SK-N-SH (cell line): ENCODE measurements around the gene MOBP. TPM values are rescaled to one million over a fixed set of nuclear protein-coding genes. Genes with fewer than 3 reads are reported as not detected.

ENCODE experiments used
- CTCF ChIA-PET: fragments of 300-600, 350-600 bp; formaldehyde crosslinking; extraction: SDS; loops from one replicate; lab custom pipeline; 2021; lab: Yijun Ruan, JAX
- POLR2A ChIA-PET: fragments of 350-600 bp; sonication (Branson Sonifier 250); formaldehyde crosslinking; extraction: SDS; loops from one replicate; lab custom pipeline; 2020; ENCODE audit warnings: antibody characterized with exemption, inconsistent platforms; lab: Yijun Ruan, JAX
- DNase-seq: peaks from one replicate; pipeline ENCODE4 v3.0.0; 2012
- H2AFZ ChIP-seq: fragments of 200-600 bp; sonication (generic); 2 replicates; pipeline ENCODE4 v1.8.1; 2016; ENCODE audit warnings: antibody characterized with exemption, mild to moderate bottlenecking, low read depth
- H3F3A ChIP-seq: fragments of 200-600 bp; sonication (generic); replicated peaks from 2 replicates; pipeline ENCODE3; 2016; ENCODE audit warnings: antibody characterized with exemption, mild to moderate bottlenecking; ENCODE audit not compliant: insufficient read depth
- H3K27ac ChIP-seq, 2 experiments: fragments of 200-500 bp in 1 of 2; fragments of 200-600 bp in 1 of 2; sonication (Bioruptor generic) in 1 of 2; sonication (generic), shearing (Covaris generic) in 1 of 2; 2 replicates each; pipeline versions ENCODE4 v1.5.1 to v1.6.1; 2014 to 2016; ENCODE audit warnings: low read depth in 2 of 2, inconsistent platforms in 1 of 2, low read length in 1 of 2, mild to moderate bottlenecking in 1 of 2, mixed read lengths in 1 of 2
- H3K27me3 ChIP-seq: fragments of 200-600 bp; sonication (generic), shearing (Covaris generic); 2 replicates; pipeline ENCODE4 v1.6.1; 2016; ENCODE audit warnings: mixed run types; ENCODE audit not compliant: insufficient read depth
- H3K36me3 ChIP-seq, 2 experiments: fragments of 200-500 bp in 1 of 2; fragments of 200-600 bp in 1 of 2; sonication (Bioruptor generic) in 1 of 2; sonication (generic) in 1 of 2; replicated peaks in 1 of 2; 2 replicates each; pipeline versions ENCODE3 to v1.5.1; 2014 to 2016; ENCODE audit warnings: low read length in 1 of 2, mild to moderate bottlenecking in 1 of 2; ENCODE audit not compliant: insufficient read depth in 2 of 2, control insufficient read depth in 1 of 2
- H3K4me1 ChIP-seq, 2 experiments: fragments of 200-500 bp in 1 of 2; fragments of 200-600 bp in 1 of 2; sonication (Bioruptor generic) in 1 of 2; sonication (generic), shearing (Covaris generic) in 1 of 2; 2 replicates each; pipeline versions ENCODE4 v1.5.1 to v1.6.1; 2014 to 2016; ENCODE audit warnings: low read depth in 1 of 2, low read length in 1 of 2, mixed run types in 1 of 2; ENCODE audit not compliant: insufficient read depth in 2 of 2, control insufficient read depth in 1 of 2
- H3K4me2 ChIP-seq: fragments of 200-600 bp; sonication (generic), shearing (Covaris generic); 2 replicates; pipeline ENCODE4 v1.6.1; 2017; ENCODE audit warnings: mixed run types
- H3K4me3 ChIP-seq, 2 experiments: fragments of 200-500 bp in 1 of 2; fragments of 200-600 bp in 1 of 2; sonication (Bioruptor generic) in 1 of 2; sonication (generic), shearing (Covaris generic) in 1 of 2; 2 replicates each; pipeline versions ENCODE4 v1.5.1 to v1.8.1; 2014 to 2016; ENCODE audit warnings: low read depth in 2 of 2, inconsistent platforms in 1 of 2, low read length in 1 of 2, mild to moderate bottlenecking in 1 of 2, mixed read lengths in 1 of 2, moderate library complexity in 1 of 2
- H3K79me2 ChIP-seq: fragments of 200-600 bp; sonication (generic); 2 replicates; pipeline ENCODE4 v1.8.1; 2017; ENCODE audit warnings: mild to moderate bottlenecking; ENCODE audit not compliant: insufficient read depth
- H3K9ac ChIP-seq: fragments of 200-600 bp; sonication (generic); 2 replicates; pipeline ENCODE4 v1.6.1; 2017; ENCODE audit warnings: mixed run types
- H3K9me2 ChIP-seq: fragments of 200-600 bp; sonication (generic); 2 replicates; pipeline ENCODE4 v1.6.1; 2017; ENCODE audit warnings: mixed run types
- H3K9me3 ChIP-seq: fragments of 200-600 bp; sonication (generic); 2 replicates; pipeline ENCODE4 v1.6.1; 2017; ENCODE audit warnings: mixed run types, mild to moderate bottlenecking, moderate library complexity
- H4K20me1 ChIP-seq: fragments of 200-600 bp; sonication (generic); 2 replicates; pipeline ENCODE4 v1.6.1; 2017; ENCODE audit warnings: mild to moderate bottlenecking, mixed run types; ENCODE audit not compliant: insufficient read depth
- CHD2 ChIP-seq: fragments of 150-350 bp; IDR thresholded peaks from 2 replicates; pipeline ENCODE4 v1.6.1; 2018; ENCODE audit warnings: low read length; ENCODE audit not compliant: partially characterized antibody
- ELF1 ChIP-seq: IDR thresholded peaks from 2 replicates; pipeline ENCODE4 v1.4.0; 2012
- EP300 ChIP-seq, 2 experiments: IDR thresholded peaks; 2 replicates each; pipeline versions ENCODE4 v1.4.0 to v1.6.1; 2012; ENCODE audit warnings: borderline replicate concordance in 1 of 2, low read depth in 1 of 2, low read length in 1 of 2
- FOSL2 ChIP-seq: IDR thresholded peaks from 2 replicates; pipeline ENCODE4 v1.4.0; 2012; ENCODE audit warnings: low read depth, mild to moderate bottlenecking, moderate library complexity, borderline replicate concordance
- FOXJ3 ChIP-seq: sonication (generic); formaldehyde crosslinking; IDR thresholded peaks from 2 replicates; pipeline ENCODE4 v1.5.1; 2020; ENCODE audit warnings: mild to moderate bottlenecking, missing genetic modification reagents
- MEF2A ChIP-seq: IDR thresholded peaks from 2 replicates; pipeline ENCODE4 v1.4.0; 2012; ENCODE audit warnings: low read depth, borderline replicate concordance
- MXI1 ChIP-seq: IDR thresholded peaks from 2 replicates; pipeline ENCODE4 v1.6.1; 2012; ENCODE audit warnings: mild to moderate bottlenecking, low read depth, low read length, improper control_type of control experiment
- NFIC ChIP-seq: IDR thresholded peaks from 2 replicates; pipeline ENCODE4 v1.4.0; 2012; ENCODE audit warnings: borderline replicate concordance
- POLR2AphosphoS5 ChIP-seq: IDR thresholded peaks from 2 replicates; pipeline ENCODE4 v1.6.1; 2012; ENCODE audit warnings: low read depth, low read length
- RAD21 ChIP-seq: IDR thresholded peaks from 2 replicates; pipeline ENCODE4 v1.6.1; 2012; ENCODE audit warnings: mild to moderate bottlenecking, low read length
- RFX5 ChIP-seq: IDR thresholded peaks from 2 replicates; pipeline ENCODE4 v1.6.1; 2012; ENCODE audit warnings: mild to moderate bottlenecking, improper control_type of control experiment, low read length
- RXRA ChIP-seq: IDR thresholded peaks from 2 replicates; pipeline ENCODE4 v1.4.0; 2012; ENCODE audit warnings: low read depth, mild to moderate bottlenecking, borderline replicate concordance
- TCF12 ChIP-seq: IDR thresholded peaks from 2 replicates; pipeline ENCODE4 v1.4.0; 2012
- TEAD4 ChIP-seq: IDR thresholded peaks from 2 replicates; pipeline ENCODE4 v1.4.0; 2012; ENCODE audit warnings: mild to moderate bottlenecking, borderline replicate concordance; ENCODE audit not compliant: insufficient read depth
- USF1 ChIP-seq: IDR thresholded peaks from 2 replicates; pipeline ENCODE4 v1.4.0; 2012; ENCODE audit warnings: low read depth, borderline replicate concordance
- YY1 ChIP-seq: IDR thresholded peaks from 2 replicates; pipeline ENCODE4 v1.4.0; 2012; ENCODE audit warnings: low read depth, mild to moderate bottlenecking
- WGBS: methylation state at CpG from one replicate; pipeline ENCODE4 v1.1.6; 2017; ENCODE audit warnings: low lambda C conversion rate; 5-methylcytosine and 5-hydroxymethylcytosine counted together
- polyA plus RNA-seq, 3 experiments: library from polyadenylated mRNA; depleted of rRNA; stranded (reverse); fragments of >200 nt; gene quantifications; 2 replicates each; pipeline ENCODE4 v1.2.3, GENCODE V29; 2012
- TF ChIP-seq, protein P1 (sequence below): IDR thresholded peaks from 2 replicates; pipeline ENCODE4 v1.4.0; 2012; ENCODE audit warnings: low read depth, borderline replicate concordance
- TF ChIP-seq, protein P2 (sequence below): fragments of 150-350 bp; IDR thresholded peaks from 2 replicates; pipeline ENCODE4 v1.6.1; 2016; ENCODE audit warnings: mild to moderate bottlenecking, low read depth, low read length
- TF ChIP-seq, protein P3 (sequence below): IDR thresholded peaks from 2 replicates; pipeline ENCODE4 v1.6.1; 2012; ENCODE audit warnings: mild to moderate bottlenecking, low read depth, low read length, moderate library complexity

Gene MOBP
- polyA plus RNA-seq, 1 of the 3 experiments (the other 2 are of a cell fraction) = not detected

DNA sequence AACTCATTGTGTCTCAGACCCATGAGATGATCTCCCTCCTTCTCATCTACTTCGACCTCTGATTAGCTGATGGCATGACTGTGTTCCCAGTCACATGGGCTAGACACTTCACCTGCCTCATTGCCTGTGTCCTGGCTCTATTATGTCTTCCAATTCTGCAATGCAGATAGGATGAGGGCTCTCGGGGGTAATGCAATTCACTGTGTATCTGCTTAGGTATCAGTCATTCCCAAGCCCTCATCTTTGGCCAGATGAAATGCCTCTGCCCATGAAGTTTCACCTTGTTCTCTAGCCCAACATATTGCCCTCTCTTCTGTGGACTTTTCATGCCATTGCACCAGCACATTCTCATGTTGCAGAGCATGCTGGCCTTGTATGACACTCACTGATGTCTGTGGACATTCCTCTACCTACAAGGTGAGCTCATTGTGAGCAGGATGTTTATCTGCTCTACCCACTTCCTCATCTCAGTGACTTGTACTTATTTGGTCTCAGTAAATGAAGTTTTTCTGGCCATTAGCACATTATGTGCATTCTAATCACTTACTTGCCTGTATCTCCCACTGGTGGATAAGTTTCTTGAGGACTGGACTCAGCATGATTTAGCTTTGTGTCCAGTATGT lies 32.3 kb downstream of the MOBP start:
- no peaks in the 10 kb centered on the region for H3K79me2 ChIP-seq
- peaks cover 33% of the 10 kb centered on the region for H3K27me3 ChIP-seq
- 2% methylated on average over 2 of the region's 2 CpGs for WGBS
- ChIA-PET CTCF (interaction anchor here (0.7 to 6.7 kb wide), 27 partner anchors 8 to 258 kb away, joined by 3 to 145 read pairs (median 5); partner anchors contain the start of genes MOBP and RPSA), POLR2A (no interaction called here)
- no peak overlapping the region for H3K4me3 ChIP-seq
- no peaks in the 10 kb centered on the region for H3F3A ChIP-seq
- no peak for DNase-seq
- H3K4me1 ChIP-seq = peaks cover 0 to 9% of the 10 kb centered on the region in 2 experiments; a peak in 1 of 4 replicates
- no peak overlapping the region for H3K9ac ChIP-seq
- H3K4me2 ChIP-seq = no peak overlapping the region
- no peaks in the 10 kb centered on the region for H3K9me2 ChIP-seq
- no peak overlapping the region for H3K27ac ChIP-seq
- no peak overlapping the region for H2AFZ ChIP-seq
- H3K9me3 ChIP-seq = no peaks in the 10 kb centered on the region
- no peaks in the 10 kb centered on the region for H3K36me3 ChIP-seq
- no peaks in the 10 kb centered on the region for H4K20me1 ChIP-seq
- TF ChIP-seq MEF2A (no peak), EP300 (IDR thresholded peaks at IDR 0.05; ENCODE audit: borderline replicate concordance in 1 of 2, low read depth in 1 of 2, low read length in 1 of 2) (no peak), YY1 (no peak), USF1 (no peak), NFIC (no peak), TEAD4 (no peak)
- TF ChIP-seq, protein P1, sequence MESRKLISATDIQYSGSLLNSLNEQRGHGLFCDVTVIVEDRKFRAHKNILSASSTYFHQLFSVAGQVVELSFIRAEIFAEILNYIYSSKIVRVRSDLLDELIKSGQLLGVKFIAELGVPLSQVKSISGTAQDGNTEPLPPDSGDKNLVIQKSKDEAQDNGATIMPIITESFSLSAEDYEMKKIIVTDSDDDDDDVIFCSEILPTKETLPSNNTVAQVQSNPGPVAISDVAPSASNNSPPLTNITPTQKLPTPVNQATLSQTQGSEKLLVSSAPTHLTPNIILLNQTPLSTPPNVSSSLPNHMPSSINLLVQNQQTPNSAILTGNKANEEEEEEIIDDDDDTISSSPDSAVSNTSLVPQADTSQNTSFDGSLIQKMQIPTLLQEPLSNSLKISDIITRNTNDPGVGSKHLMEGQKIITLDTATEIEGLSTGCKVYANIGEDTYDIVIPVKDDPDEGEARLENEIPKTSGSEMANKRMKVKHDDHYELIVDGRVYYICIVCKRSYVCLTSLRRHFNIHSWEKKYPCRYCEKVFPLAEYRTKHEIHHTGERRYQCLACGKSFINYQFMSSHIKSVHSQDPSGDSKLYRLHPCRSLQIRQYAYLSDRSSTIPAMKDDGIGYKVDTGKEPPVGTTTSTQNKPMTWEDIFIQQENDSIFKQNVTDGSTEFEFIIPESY = no peak
- TF ChIP-seq, all 33 proteins: peak for 0

DNA sequence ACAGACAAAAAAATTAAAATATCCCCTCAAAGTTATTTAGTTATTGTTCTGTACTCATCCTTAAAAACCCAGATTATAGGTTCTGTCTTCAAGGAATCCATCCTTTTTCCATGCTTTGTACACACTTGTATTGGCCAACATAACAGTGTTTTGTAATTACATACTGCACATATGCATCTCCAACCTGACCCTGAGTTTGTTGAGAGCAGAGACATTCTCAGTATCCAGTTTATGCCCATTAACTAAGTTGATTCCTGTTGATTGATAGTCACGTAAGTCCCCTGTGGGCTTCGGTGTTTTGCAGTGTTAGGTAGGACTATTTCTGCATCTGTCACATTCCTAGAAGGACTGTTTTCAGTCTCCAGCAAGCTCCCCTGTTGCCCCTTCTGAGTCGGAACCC lies 33.6 kb downstream of the MOBP start:
- H3K4me1 ChIP-seq = peaks cover 0 to 9% of the 10 kb centered on the region in 2 experiments; a peak in 1 of 4 replicates
- no peak for DNase-seq
- H3K36me3 ChIP-seq = no peaks in the 10 kb centered on the region
- peaks cover 33% of the 10 kb centered on the region for H3K27me3 ChIP-seq
- POLR2A ChIA-PET = no interaction called here
- 67% methylated on average over 3 of the region's 3 CpGs for WGBS
- no peak overlapping the region for H2AFZ ChIP-seq
- no peaks in the 10 kb centered on the region for H3F3A ChIP-seq
- no peaks in the 10 kb centered on the region for H3K9me2 ChIP-seq
- no peak overlapping the region for H3K4me2 ChIP-seq
- no peak overlapping the region for H3K9ac ChIP-seq
- H3K9me3 ChIP-seq = no peaks in the 10 kb centered on the region
- H3K79me2 ChIP-seq = no peaks in the 10 kb centered on the region
- no peak overlapping the region for H3K27ac ChIP-seq
- no peaks in the 10 kb centered on the region for H4K20me1 ChIP-seq
- CTCF ChIA-PET = interaction anchor here (2.6 to 6.7 kb wide), 4 partner anchors 12 to 84 kb away, joined by 16 to 145 read pairs (median 23); no protein-coding TSS in a partner anchor
- no peak overlapping the region for H3K4me3 ChIP-seq
- TF ChIP-seq FOSL2 (no peak), RFX5 (no peak), TEAD4 (no peak), EP300 (IDR thresholded peaks at IDR 0.05; ENCODE audit: borderline replicate concordance in 1 of 2, low read depth in 1 of 2, low read length in 1 of 2) (no peak), POLR2AphosphoS5 (no peak), RXRA (no peak), FOXJ3 (CRISPR knock-in tag) (no peak), RAD21 (no peak), MXI1 (no peak), CHD2 (no peak), ELF1 (no peak), TCF12 (no peak)
- TF ChIP-seq, protein P2, sequence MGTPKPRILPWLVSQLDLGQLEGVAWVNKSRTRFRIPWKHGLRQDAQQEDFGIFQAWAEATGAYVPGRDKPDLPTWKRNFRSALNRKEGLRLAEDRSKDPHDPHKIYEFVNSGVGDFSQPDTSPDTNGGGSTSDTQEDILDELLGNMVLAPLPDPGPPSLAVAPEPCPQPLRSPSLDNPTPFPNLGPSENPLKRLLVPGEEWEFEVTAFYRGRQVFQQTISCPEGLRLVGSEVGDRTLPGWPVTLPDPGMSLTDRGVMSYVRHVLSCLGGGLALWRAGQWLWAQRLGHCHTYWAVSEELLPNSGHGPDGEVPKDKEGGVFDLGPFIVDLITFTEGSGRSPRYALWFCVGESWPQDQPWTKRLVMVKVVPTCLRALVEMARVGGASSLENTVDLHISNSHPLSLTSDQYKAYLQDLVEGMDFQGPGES = no peak
- TF ChIP-seq, protein P3, sequence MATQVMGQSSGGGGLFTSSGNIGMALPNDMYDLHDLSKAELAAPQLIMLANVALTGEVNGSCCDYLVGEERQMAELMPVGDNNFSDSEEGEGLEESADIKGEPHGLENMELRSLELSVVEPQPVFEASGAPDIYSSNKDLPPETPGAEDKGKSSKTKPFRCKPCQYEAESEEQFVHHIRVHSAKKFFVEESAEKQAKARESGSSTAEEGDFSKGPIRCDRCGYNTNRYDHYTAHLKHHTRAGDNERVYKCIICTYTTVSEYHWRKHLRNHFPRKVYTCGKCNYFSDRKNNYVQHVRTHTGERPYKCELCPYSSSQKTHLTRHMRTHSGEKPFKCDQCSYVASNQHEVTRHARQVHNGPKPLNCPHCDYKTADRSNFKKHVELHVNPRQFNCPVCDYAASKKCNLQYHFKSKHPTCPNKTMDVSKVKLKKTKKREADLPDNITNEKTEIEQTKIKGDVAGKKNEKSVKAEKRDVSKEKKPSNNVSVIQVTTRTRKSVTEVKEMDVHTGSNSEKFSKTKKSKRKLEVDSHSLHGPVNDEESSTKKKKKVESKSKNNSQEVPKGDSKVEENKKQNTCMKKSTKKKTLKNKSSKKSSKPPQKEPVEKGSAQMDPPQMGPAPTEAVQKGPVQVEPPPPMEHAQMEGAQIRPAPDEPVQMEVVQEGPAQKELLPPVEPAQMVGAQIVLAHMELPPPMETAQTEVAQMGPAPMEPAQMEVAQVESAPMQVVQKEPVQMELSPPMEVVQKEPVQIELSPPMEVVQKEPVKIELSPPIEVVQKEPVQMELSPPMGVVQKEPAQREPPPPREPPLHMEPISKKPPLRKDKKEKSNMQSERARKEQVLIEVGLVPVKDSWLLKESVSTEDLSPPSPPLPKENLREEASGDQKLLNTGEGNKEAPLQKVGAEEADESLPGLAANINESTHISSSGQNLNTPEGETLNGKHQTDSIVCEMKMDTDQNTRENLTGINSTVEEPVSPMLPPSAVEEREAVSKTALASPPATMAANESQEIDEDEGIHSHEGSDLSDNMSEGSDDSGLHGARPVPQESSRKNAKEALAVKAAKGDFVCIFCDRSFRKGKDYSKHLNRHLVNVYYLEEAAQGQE = no peak
